DMS53 (cell line): Measurements from ENCODE around the gene GALE.
A peak's percentile ranks its signal among the peaks of the same experiment; 100 is the strongest.
"Not testable (repeated sequence)": the region's sequence is repeated elsewhere in the genome, so short reads cannot be mapped to it uniquely, and the experiment has no call there.

Experiments
- DNase-seq: peaks from one replicate; lab custom pipeline; 2025; lab: John Stamatoyannopoulos, UW

Gene GALE

DNA sequence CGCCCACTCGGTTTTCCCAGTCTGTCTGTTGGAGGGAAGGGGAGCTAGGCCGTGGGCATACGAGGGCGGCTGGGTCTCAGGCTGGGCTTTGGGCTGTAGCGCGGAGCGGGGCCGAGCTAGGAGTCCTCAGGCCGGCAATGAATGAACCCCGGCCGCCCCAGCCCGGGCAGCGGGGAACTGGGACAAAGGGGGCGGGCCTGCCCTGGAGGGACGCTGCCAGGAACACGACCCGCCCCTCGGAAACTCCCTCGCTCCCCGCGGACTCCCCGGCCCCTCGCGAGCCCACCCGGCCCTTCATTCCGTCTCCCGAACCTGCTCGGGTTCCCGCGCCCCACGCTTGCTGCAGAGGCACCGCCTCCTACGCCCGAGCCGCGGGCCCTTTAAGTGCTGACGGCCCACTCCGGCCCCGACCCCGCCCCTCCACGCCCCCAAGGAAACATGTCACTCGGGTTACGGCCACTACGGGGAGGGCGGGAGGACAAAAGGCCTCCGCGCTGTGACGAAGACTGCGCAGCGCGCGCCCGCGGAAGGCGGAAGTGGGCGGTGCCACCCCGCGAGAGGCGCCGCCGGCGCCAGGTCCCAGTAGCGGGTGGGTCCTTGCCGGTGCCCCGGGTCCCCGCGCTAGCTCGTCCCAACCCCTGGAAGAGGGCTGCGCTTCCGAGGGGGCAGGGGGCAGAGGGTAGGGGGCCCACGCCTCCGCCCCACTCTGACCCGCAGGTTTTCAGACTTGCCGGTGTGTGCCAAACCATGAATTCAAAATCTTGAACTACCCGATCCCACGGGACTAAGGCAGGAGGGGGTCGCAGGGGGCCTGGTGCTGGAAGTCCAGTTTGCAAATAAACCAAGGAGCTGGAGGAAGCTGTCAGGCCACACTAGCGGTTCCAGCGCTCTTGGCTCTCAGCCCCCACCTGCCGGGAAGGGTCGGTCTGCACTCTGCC is at the start of gene GALE:
TSS of gene GALE (minus strand) at position 355 of the 938 bp plus-strand sequence. CDS start 1,747 bp downstream, outside the sequence.
- DNase-seq, result peak; percentile 99

DNA sequence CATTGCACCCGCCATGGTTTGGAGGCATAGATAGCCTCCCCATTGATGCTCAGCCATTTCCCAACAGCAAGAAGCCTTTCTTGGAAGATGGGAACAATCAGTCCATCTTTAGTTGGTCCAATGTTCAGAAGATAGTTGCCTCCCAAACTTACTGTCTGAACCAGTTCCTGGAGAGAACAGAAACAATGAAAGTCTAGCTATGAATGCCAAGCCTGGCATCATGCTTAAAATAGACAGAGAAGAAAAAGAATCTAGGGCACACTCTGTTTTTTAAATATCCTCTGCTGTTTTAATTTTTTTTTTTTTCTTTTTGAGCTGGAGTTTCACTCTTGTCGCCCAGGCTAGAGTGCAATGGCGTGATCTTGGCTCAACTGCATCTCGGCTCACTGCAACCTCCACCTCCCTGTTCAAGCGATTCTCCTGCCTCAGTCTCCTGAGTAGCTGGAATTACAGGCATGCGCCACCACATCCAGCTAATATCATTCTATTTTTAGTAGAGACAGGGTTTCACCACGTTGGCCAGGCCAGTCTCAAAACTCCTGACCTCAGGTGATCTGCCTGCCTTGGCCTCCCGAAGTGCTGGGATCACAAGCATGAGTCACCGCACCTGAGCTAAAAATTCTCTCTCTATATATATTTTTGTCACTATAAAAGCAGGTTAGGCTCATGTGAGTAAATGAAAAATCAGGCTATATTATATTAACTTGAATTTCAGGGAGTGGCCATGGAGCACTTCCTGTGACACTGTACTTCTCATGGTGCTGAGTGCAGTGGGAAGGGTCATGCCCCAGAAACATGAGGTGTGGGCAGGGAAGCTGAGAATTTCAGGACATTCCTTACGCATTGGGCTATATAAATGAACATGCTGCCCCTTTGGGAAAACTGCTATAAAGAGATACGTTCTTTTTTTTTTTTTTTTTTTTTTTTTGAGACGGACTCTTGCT is 48.4 kb upstream of the GALE start:
- no peak for DNase-seq

DNA sequence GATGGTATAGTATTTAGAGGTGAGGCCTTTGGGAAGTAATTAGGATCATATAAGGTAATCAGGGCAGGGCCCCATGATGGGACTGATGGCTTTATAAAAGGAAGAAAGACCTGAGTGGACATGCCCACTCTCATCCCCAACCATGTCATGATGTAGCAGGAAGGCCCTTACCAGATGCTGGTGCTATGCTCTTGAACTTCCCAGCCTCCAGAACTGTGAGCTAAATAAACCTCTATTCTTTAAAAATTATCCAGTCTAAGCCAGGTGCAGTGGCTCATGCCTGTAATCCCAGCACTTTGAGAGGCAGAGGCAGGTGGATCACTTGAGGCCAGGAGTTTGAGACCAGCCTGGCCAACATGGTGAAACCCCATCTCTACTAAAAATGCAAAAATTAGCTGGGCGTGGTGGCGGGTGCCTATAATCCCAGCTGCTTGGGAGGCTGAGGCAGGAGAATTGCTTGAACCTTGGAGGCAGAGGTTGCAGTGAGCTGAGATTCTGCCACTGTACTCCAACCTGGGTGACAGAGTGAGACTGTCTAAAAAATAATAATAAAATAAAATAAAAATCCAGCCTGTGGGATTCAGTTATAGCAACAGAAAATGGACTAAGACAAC is 47.0 kb upstream of the GALE start:
- not testable (repeated sequence) for DNase-seq

GRCh38 chr1:23845163-23845562 is 44.6 kb upstream of the GALE start:
- DNase-seq, result no peak

- DNase-seq, result no peak
Observed at GRCh38 chr1:23843644-23844043, 43.1 kb upstream of the GALE start.

DNA sequence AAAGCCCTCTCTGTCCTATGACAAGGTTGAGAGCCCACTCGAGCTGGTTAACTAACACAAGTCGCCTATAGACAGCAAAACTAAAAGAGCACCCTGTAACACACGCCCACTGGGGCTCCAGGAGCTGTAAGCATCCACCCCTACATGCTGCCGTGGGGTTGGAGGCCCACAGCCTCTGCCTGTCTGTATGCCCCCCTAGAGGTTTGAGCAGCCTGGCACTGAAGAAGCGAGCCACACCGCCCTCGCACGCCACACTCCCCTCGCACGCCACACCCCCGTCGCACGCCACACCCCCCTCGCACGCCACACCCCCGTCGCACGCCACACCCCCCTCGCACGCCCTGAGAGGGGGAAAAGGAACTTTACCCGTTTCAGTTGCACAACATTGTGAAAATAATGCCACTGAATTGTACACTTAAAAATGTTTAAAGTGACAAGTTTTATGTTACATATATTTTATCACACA is 37.9 kb upstream of the GALE start:
- peak; percentile 84 for DNase-seq

DNA sequence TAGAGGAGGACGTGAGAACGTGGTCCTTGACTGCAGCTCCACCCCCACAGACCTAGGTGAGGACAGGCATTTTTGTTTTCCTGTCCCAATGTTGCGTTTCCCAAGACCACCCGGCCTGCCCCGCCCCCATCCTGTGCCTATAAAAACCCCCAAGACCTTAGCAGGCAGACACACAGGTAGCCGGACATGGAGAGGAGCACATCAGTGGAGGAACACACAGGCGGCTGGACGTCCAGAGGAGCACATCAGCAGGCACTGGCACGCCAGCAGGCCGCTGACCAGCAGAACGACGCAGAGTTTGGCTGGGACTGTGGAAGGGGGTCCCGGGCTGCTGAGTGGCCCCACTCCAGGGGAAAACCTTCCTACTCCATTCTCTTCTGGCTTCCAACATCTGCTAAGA is 37.4 kb upstream of the GALE start:
- DNase-seq, result peak; percentile 35

DNA sequence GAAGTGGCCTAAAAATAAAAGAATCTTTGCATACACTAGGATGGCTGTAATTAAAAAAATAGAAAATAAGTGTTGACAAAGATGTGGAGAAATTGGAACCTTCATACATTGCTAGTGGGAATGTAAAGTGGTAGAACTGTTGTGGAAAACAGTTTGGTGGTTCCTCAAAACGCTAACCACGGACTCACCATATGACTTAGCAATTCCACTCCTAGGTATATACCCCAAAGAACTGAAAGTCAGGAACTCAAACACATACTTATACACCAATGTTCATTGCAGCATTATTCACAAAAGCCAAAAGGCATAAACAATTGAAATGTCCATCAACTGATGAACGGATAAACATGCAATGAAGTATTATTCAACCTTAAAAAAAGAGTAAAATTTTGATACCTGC is 35.5 kb upstream of the GALE start:
- DNase-seq, result no peak

DNA sequence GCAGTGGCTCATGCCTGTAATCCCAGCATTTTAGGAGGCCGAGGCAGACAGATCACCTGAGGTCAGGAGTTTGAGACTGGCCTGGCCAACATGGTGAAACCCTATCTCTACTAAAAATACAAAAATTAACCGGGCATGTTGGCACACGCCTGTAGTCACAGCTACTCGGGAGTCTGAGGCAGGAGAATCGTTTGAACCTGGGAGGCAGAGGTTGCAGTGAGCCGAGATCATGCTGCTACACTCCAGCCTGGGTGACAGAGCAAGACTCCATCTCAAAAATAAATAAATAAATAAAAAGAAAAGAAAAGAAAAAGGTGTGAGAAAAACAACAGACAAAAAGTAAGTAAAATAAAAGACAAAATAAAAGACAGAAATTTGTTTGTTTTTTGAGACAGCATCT is 33.6 kb upstream of the GALE start:
- DNase-seq, result not testable (repeated sequence)

DNA sequence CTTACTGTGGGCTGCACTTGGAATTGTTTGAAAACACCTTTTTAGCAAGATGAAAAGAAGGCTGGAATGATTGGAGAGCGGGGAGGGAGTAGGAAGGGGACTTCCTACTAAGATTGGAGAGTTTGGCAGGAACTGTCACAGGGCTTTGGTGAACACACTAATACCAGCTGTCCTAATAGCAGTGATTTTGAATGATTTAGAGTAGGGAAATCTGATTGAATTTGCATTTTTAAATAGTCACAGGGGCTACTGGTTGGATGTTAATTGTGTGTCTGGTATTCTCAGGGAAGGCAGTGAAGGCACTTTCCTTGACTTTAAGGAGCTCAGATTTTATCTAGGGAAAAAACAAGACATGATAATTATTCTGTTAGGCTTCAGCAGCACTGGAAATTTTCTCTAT is 27.2 kb upstream of the GALE start:
- no peak for DNase-seq

DNA sequence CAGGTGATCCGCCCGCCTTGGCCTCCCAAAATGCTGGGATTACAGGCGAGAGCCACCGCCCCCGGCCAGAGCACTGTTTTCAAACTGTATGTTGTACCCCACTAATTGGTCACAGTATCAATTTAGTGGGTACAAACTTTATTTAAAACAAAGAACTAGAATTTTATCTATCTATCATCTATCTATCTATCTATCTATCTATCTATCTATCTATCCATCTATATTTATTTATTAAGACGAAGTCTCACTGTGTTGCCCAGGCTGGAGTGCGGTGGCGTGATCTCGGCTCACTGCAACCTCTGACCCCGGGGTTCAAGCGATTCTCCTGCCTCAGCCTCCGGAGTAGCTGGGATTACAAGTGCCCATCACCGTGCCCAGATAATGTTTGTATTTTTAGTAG is 26.0 kb upstream of the GALE start:
- not testable (repeated sequence) for DNase-seq

- peak; percentile 34 for DNase-seq
Observed at GRCh38 chr1:23825762-23826522, 25.4 kb upstream of the GALE start.

DNA sequence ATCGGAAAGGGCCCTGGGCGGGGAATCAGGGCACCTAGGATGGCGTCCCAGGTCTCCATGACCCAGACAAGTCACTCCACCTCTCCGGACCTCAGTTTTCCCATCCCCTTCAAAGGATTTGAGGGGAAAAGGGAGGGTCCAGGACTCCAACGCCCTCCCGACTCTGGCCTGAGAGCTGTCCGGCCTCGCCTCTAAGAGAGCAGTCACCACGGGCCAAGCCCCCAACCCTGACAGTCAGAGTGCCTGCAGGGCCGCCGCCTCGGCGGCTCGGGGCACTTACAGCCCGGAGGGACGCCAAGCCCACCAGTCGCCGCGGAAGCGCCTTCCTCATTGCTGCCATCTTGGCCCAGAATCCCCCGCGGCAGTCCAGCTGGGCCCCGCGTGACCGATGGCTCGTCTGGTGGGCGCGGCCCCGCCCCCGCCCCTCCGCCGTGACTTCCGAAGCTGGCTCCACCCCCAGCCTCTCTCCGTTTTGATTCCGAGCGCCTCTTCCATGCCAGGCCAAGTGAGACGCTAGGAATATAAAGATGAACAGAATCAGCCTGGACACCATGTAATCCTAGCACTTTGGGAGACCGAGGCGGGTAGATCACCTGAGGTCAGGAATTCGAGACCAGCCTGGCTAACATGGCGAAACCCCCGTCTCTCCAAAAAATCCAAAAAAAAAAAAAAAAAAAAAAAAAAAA is 24.7 kb upstream of the GALE start, which contains the start of gene HMGCL:
TSS of gene HMGCL (minus strand) at position 354 of the 686 bp plus-strand sequence. CDS start at position 340, 14 bp downstream.
- DNase-seq, result peak; percentile 94

DNA sequence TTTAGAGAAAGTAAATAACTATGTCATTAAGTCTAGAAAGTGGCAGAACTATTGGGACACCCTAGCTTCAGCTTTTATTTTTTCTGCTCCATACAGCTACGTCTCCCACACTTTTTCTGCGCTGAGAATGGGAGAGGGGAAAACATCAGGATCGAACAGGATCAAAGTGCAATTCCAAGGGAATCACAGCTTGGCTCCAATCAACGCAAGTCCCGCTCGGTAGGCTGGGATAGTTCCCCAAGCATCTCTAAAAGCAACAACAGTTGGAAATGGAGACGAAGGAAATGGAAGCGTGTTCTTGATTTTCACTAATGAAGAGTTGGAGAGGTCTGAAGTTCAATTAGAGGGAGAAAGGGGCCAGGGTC is 24.1 kb upstream of the GALE start:
- no peak for DNase-seq

DNA sequence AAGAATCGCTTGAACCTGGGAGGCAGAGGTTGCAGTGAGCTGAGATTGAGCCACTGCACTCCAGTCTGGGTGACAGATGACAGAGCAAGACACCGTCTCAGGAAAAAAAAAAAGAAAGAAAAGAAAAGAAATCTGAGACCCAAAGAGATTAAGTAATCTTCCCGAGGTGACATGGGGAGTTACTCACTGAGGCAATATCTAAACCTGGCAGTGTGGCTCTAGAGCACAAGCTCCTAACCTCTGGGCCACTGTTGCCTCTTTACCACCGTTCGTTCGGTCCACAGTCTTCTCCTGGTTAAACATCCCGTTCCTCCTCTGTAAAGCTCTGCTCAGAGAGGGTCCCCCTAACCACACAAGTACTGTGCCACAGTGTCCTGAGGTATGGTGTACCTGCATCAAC is 23.2 kb upstream of the GALE start:
- no peak for DNase-seq

DNA sequence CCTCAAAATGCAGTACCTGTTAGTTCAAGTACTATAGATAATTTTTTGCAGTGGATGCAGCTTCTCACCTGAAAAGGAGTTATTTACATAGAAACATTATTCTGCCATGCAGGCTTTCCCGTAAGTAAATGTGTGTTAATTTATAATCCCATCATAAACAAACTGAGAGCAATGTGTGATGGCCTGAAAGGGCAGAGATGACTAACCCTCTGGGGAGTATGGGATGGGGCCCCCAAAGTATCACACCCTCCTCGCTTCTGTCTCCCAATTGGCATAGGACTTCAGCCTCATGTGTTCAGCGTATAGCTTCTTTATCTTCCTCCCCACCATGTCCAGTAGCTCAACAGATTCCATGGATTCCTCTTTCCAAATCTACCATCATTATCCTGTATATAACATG is 17.1 kb upstream of the GALE start:
- DNase-seq, result no peak

- no peak for DNase-seq
Observed at GRCh38 chr1:23816906-23817305, 16.4 kb upstream of the GALE start.

DNA sequence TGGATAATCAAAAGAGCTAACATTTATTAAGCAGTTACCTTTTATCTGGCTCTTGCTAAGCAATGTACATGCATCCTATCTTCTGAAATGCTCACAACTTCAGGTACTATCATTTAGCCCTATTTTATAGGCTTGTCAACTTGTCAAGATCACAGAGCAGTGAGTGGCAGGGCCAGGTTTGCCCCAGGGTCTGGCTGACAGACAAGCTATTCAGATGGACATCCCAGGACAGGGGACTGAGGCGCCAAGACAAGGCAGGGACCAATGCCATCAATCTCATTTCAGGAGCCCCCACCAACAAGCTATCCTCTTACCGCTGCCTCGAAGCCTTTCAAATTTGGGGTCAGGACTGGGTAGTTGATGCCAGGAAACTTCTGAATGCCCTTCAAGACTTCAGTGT is 15.8 kb upstream of the GALE start:
- DNase-seq, result no peak

GRCh38 chr1:23814016-23814415 is 13.5 kb upstream of the GALE start:
- no peak for DNase-seq

DNA sequence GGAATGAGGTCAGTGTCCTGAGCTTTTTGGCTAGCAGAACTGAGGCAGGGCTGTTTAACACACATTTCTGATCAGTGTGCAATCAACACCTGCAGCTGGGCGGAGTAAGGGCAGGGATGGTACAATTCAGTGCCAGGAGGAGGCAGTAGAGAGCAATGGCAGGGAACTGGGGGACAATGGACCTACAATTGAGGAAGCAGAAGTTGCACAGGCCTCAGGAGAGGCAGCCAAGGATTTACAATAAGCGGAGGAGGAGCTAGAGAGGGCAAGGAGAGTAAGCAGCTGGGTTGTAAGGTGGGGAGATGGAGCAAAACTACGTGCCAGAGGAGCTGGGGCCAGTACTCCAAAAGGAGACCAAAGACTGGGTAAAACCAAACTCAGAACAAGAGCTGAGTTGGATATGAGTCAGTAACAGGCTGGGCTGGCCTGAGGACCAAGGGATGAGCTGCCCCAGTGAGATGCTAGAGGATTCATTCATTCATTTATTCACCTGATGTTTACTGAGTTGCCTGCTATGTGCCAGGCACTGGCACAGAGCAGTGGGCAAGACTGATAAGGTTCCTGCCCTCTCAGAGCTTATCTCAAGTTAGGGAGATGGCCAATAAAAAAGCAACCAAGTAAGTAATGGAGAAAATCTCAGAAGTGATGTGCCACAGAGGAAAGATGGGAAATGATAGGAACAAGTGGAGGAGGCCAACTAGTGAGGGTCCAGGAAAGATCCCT is 10.4 kb upstream of the GALE start:
- DNase-seq, result peak; percentile 55
